HUES64 (cell line): Measurements from ENCODE around the gene CCSER1.
"Not testable (repeated sequence)": the region's sequence is repeated elsewhere in the genome, so short reads cannot be mapped to it uniquely, and the experiment has no call there.

ENCODE experiments used
- H3K27ac ChIP-seq: 2 replicates; pipeline ENCODE4 v1.7.0; 2013; ENCODE audit warnings: low read depth, low read length, inconsistent platforms
- H3K27me3 ChIP-seq: 2 replicates; pipeline ENCODE4 v1.6.1; 2013; ENCODE audit warnings: mild to moderate bottlenecking, low read length; ENCODE audit not compliant: insufficient read depth
- H3K36me3 ChIP-seq: 2 replicates; pipeline ENCODE4 v1.6.1; 2013; ENCODE audit warnings: mild to moderate bottlenecking, low read length; ENCODE audit not compliant: insufficient read depth
- H3K4me1 ChIP-seq: 2 replicates; pipeline ENCODE4 v1.6.1; 2013; ENCODE audit warnings: mild to moderate bottlenecking, low read length, moderate library complexity; ENCODE audit not compliant: insufficient read depth
- H3K4me3 ChIP-seq: 2 replicates; pipeline ENCODE4 v1.5.1; 2013; ENCODE audit warnings: mild to moderate bottlenecking, low read length, moderate library complexity
- H3K9ac ChIP-seq: 2 replicates; pipeline ENCODE4 v1.6.1; 2013; ENCODE audit warnings: mild to moderate bottlenecking, low read depth, low read length
- H3K9me3 ChIP-seq: 2 replicates; pipeline ENCODE4 v1.6.1; 2013; ENCODE audit warnings: low read depth, low read length; ENCODE audit not compliant: insufficient read depth
- WGBS: fragments of 150-250, 120-280 bp; methylation state at CpG from one replicate; pipeline ENCODE4 v1.1.7; 2013; ENCODE audit warnings: missing lambda C conversion rate; 5-methylcytosine and 5-hydroxymethylcytosine counted together

The CCSER1 gene

GRCh38 chr4:91319556-91320268, 1192.5 kb downstream of the CCSER1 start:
- Histone ChIP-seq H3K27me3 (no peaks in the 10 kb centered on the region), H3K9me3 (no peaks in the 10 kb centered on the region), H3K27ac (no peak overlapping the region), H3K36me3 (no peaks in the 10 kb centered on the region), H3K4me3 (no peak overlapping the region), H3K9ac (no peak overlapping the region), H3K4me1 (no peaks in the 10 kb centered on the region)
- 91% methylated on average over 4 of the region's 4 CpGs for WGBS

GRCh38 chr4:91322961-91323360, 1195.8 kb downstream of the CCSER1 start:
- Histone ChIP-seq H3K9ac (no peak overlapping the region), H3K27me3 (no peaks in the 10 kb centered on the region), H3K4me3 (no peak overlapping the region), H3K9me3 (peaks cover 25% of the 10 kb centered on the region), H3K36me3 (no peaks in the 10 kb centered on the region), H3K4me1 (no peaks in the 10 kb centered on the region), H3K27ac (no peak overlapping the region)
- 98% methylated on average over 1 of the region's 1 CpG for WGBS

GRCh38 chr4:91325495-91325894, 1198.3 kb downstream of the CCSER1 start:
- H3K9me3 ChIP-seq: peaks cover 30% of the 10 kb centered on the region
- H3K27ac ChIP-seq: no peak overlapping the region
- no peaks in the 10 kb centered on the region for H3K27me3 ChIP-seq
- no peak overlapping the region for H3K4me3 ChIP-seq
- H3K4me1 ChIP-seq: no peaks in the 10 kb centered on the region
- WGBS: 43% methylated on average over 1 of the region's 1 CpG
- H3K9ac ChIP-seq: no peak overlapping the region
- no peaks in the 10 kb centered on the region for H3K36me3 ChIP-seq

DNA sequence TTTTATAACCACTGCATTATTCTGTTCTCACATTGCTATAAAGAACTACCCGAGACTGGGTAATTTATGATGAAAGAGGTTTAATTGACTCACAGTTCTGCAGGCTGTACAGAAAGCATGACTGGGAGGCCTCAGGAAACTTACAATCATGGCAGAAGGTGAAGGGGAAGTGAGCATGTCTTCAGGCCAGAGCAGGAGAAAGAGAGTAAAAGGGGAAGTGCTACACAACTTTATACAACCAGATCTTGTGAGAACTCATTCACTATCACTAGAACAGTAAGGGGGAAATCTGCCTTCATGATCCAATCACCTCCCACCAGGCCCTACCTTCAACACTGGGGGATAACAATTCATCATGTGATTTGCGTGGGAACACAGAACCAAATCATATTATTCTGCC, 1199.0 kb downstream of the CCSER1 start:
- not testable (repeated sequence) for H3K4me1 ChIP-seq, H3K4me3 ChIP-seq, H3K9ac ChIP-seq, H3K36me3 ChIP-seq, H3K27ac ChIP-seq, H3K27me3 ChIP-seq
- WGBS: 95% methylated on average over 2 of the region's 2 CpGs
- peaks cover 30% of the 10 kb centered on the region for H3K9me3 ChIP-seq

- H3K27me3 ChIP-seq: no peaks in the 10 kb centered on the region
- 100% methylated on average over 2 of the region's 3 CpGs for WGBS
These were observed 1203.5 kb downstream of the CCSER1 start for GRCh38 chr4:91330555-91331137.

GRCh38 chr4:91340822-91341221, 1213.6 kb downstream of the CCSER1 start:
- 100% methylated on average over 1 of the region's 1 CpG for WGBS
- Histone ChIP-seq H3K9me3 (no peaks in the 10 kb centered on the region), H3K27ac (no peak overlapping the region)

More at GRCh38 chr4:91330555-91331137, 1203.5 kb downstream of the CCSER1 start:
- Histone ChIP-seq H3K4me1 (no peaks in the 10 kb centered on the region), H3K9ac (no peak overlapping the region), H3K36me3 (no peaks in the 10 kb centered on the region), H3K9me3 (peaks cover 29% of the 10 kb centered on the region), H3K27ac (no peak overlapping the region), H3K4me3 (no peak overlapping the region)

DNA sequence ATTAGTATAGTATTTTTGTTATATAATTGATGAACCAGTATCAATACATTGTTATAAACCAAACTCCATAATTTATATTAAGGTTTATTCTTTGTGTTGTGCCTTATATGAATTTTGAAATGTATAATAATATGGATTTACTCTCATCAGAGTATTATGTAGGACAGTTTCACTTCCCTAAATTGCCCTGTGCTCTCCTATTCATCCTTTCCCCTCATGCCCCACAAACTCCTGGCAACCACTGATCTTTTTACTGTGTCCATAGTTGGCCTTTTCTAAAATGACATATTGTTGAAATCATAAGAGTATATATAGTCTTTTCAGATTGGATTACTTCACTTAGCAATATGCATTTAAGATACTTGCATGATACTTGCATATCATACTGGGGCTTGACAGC, 1218.4 kb downstream of the CCSER1 start:
- Histone ChIP-seq H3K36me3 (no peaks in the 10 kb centered on the region), H3K4me1 (no peaks in the 10 kb centered on the region), H3K9me3 (no peaks in the 10 kb centered on the region), H3K4me3 (no peak overlapping the region), H3K9ac (no peak overlapping the region), H3K27ac (no peak overlapping the region), H3K27me3 (no peaks in the 10 kb centered on the region)

More at GRCh38 chr4:91340822-91341221, 1213.6 kb downstream of the CCSER1 start:
- H3K36me3 ChIP-seq: no peaks in the 10 kb centered on the region
- H3K4me3 ChIP-seq: no peak overlapping the region
- no peaks in the 10 kb centered on the region for H3K27me3 ChIP-seq
- no peak overlapping the region for H3K9ac ChIP-seq
- no peaks in the 10 kb centered on the region for H3K4me1 ChIP-seq

DNA sequence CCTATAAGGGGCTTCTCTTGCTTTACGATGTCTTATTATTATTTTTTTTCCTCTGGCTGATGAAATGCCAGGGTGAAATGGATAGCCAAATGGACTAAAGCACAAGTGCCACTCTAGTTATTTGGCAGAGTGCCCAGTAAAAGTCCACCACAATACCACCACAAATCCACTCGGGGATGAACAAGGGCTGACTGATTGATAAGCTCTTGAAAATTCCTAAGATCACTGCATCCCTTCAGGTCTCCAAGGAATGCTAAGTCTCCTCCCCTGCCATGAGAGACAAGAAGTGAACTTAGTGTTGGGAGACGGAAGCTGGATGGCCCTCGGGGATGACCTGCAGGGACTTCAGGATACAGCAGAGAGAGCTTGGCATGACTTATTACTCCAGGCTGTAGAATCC, 1229.3 kb downstream of the CCSER1 start:
- 98% methylated on average over 3 of the region's 4 CpGs for WGBS
- not testable (repeated sequence) for H3K36me3 ChIP-seq, H3K27ac ChIP-seq, H3K9ac ChIP-seq, H3K27me3 ChIP-seq, H3K9me3 ChIP-seq, H3K4me1 ChIP-seq, H3K4me3 ChIP-seq

GRCh38 chr4:91358016-91358415, 1230.8 kb downstream of the CCSER1 start:
- H3K9ac ChIP-seq, H3K36me3 ChIP-seq, H3K9me3 ChIP-seq, H3K27me3 ChIP-seq, H3K27ac ChIP-seq, H3K4me1 ChIP-seq, H3K4me3 ChIP-seq: not testable (repeated sequence)
- WGBS: 80% methylated on average over 3 of the region's 3 CpGs

GRCh38 chr4:91358621-91359020, 1231.4 kb downstream of the CCSER1 start:
- not testable (repeated sequence) for H3K36me3 ChIP-seq, H3K27ac ChIP-seq, H3K27me3 ChIP-seq, H3K9ac ChIP-seq, H3K9me3 ChIP-seq, H3K4me1 ChIP-seq, H3K4me3 ChIP-seq
- WGBS: 88% methylated on average over 13 of the region's 13 CpGs

DNA sequence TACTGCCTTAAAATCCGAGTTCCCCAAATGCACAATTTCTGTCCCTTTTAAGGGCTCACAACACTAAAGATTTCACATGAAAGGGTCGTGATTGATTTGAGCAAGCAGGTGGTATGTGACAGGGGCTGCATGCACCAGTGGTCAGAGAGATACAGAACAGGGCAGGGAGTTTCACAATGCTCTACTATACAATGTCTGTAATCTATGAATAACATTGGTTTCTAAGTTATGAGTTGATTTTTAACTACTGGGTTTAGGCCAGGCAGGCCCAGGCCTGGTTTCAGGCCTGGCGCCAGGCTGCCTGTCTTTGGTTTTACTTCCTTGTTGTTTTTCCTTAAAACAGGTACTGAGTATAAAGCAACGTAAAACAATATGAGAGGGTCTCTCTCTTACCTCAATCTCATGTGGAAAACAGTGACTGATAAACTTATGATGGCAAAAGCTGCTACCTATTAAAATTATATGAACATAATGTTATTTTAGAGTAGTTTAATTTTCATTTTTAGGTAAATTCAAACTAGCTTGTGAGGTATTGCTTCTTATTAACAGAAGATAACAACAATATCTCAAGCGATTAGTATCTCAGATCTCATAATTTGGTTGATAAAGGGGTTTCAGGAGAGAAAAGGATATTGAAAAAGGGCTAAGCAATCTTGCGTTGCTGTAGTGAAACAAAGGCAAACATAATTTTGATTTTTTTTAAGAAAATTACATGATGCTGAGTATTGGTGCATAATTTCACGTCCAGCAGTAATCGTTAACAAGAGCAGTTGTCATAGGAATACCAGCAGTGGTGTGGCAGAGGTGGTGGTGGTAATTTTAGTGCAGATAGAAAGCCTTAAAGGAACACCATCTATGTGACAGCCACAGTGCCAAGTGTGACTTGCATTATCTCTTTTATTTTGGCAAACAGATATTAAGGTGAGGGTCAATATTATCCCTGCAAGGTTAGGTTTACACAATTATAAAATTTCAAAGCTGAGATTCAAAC, 1232.1 kb downstream of the CCSER1 start:
- no peak overlapping the region for H3K9ac ChIP-seq
- H3K4me3 ChIP-seq: no peak overlapping the region
- H3K4me1 ChIP-seq: no peaks in the 10 kb centered on the region
- no peaks in the 10 kb centered on the region for H3K36me3 ChIP-seq
- no peak overlapping the region for H3K27ac ChIP-seq
- no peaks in the 10 kb centered on the region for H3K9me3 ChIP-seq
- WGBS: 81% methylated on average over 7 of the region's 8 CpGs
- H3K27me3 ChIP-seq: no peaks in the 10 kb centered on the region
